KMS-11 (cell line): ENCODE measurements around the gene GABBR2.

ENCODE experiments used
- H2AFZ ChIP-seq: fragments of 200-600 bp; sonication (generic); 2 replicates; pipeline ENCODE4 v1.6.1; 2016; ENCODE audit warnings: antibody characterized with exemption, mixed run types, low read depth
- H3K27ac ChIP-seq: fragments of 200-600 bp; sonication (generic); 2 replicates; pipeline ENCODE4 v1.6.1; 2016; ENCODE audit warnings: mild to moderate bottlenecking, mixed run types
- H3K27me3 ChIP-seq: fragments of 200-600 bp; sonication (generic); 2 replicates; pipeline ENCODE4 v1.6.1; 2017; ENCODE audit warnings: mild to moderate bottlenecking, low read depth, mixed run types, moderate library complexity; ENCODE audit not compliant: insufficient read depth
- H3K36me3 ChIP-seq: fragments of 200-600 bp; sonication (generic); 2 replicates; pipeline ENCODE4 v1.6.1; 2017; ENCODE audit warnings: mild to moderate bottlenecking, mixed run types; ENCODE audit not compliant: insufficient read depth
- H3K4me1 ChIP-seq: fragments of 200-600 bp; sonication (generic); 2 replicates; pipeline ENCODE4 v1.6.1; 2016; ENCODE audit warnings: mild to moderate bottlenecking, low read depth, mixed run types; ENCODE audit not compliant: poor library complexity, severe bottlenecking
- H3K4me2 ChIP-seq: fragments of 200-600 bp; sonication (generic); 2 replicates; pipeline ENCODE4 v1.7.0; 2016; ENCODE audit warnings: mild to moderate bottlenecking, mixed run types
- H3K4me3 ChIP-seq: fragments of 200-600 bp; sonication (generic); IDR thresholded peaks from 2 replicates; pipeline ENCODE4 v1.6.1; 2017; ENCODE audit warnings: low read depth, low read length, mixed read lengths; ENCODE audit not compliant: insufficient read depth
- H3K79me2 ChIP-seq: fragments of 200-600 bp; sonication (generic); 2 replicates; pipeline ENCODE4 v1.6.1; 2016; ENCODE audit warnings: low read depth, mixed run types; ENCODE audit not compliant: insufficient read depth
- H3K9ac ChIP-seq: fragments of 200-600 bp; sonication (generic); 2 replicates; pipeline ENCODE4 v1.6.1; 2016; ENCODE audit warnings: mild to moderate bottlenecking, mixed run types
- H4K20me1 ChIP-seq: fragments of 200-600 bp; sonication (generic); 2 replicates; pipeline ENCODE4 v1.6.1; 2016; ENCODE audit warnings: mild to moderate bottlenecking, mixed run types; ENCODE audit not compliant: insufficient read depth
- TF ChIP-seq, protein P1 (sequence below): fragments of 200-600 bp; sonication (generic); conservative IDR thresholded peaks from 2 replicates; pipeline ENCODE4 v1.6.1; 2017; ENCODE audit warnings: low read depth, mild to moderate bottlenecking, antibody characterized with exemption, low read length, moderate library complexity, mixed read lengths

Gene GABBR2

DNA sequence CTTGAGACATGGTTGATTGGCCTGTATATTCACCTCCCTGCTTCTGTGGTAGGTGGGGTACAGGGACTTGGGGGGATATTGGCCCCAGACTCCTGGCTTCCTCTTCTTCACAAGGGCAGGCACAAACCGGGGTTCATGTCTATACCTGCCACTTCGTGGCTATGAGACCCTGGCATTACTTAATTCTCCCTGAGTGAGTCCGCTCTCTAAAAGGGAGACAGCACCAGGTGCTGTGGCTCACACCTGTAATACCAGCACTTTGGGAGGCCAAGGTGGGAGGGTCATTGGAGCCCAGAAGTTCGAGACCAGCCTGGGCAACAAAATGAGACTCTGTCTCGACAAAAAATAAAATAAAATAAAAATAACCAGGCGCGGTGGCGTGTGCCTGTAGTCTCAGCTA, 178.5 kb downstream of the GABBR2 start:
- H3K79me2 ChIP-seq: no peaks in the 10 kb centered on the region
- no peak overlapping the region for H3K9ac ChIP-seq
- no peaks in the 10 kb centered on the region for H3K27me3 ChIP-seq
- H3K4me1 ChIP-seq: no peaks in the 10 kb centered on the region
- TF ChIP-seq, protein P1, sequence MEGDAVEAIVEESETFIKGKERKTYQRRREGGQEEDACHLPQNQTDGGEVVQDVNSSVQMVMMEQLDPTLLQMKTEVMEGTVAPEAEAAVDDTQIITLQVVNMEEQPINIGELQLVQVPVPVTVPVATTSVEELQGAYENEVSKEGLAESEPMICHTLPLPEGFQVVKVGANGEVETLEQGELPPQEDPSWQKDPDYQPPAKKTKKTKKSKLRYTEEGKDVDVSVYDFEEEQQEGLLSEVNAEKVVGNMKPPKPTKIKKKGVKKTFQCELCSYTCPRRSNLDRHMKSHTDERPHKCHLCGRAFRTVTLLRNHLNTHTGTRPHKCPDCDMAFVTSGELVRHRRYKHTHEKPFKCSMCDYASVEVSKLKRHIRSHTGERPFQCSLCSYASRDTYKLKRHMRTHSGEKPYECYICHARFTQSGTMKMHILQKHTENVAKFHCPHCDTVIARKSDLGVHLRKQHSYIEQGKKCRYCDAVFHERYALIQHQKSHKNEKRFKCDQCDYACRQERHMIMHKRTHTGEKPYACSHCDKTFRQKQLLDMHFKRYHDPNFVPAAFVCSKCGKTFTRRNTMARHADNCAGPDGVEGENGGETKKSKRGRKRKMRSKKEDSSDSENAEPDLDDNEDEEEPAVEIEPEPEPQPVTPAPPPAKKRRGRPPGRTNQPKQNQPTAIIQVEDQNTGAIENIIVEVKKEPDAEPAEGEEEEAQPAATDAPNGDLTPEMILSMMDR: no peak
- no peak overlapping the region for H2AFZ ChIP-seq
- H3K27ac ChIP-seq: no peak overlapping the region
- no peak overlapping the region for H3K4me3 ChIP-seq
- no peak overlapping the region for H3K4me2 ChIP-seq
- no peaks in the 10 kb centered on the region for H4K20me1 ChIP-seq
- no peaks in the 10 kb centered on the region for H3K36me3 ChIP-seq

DNA sequence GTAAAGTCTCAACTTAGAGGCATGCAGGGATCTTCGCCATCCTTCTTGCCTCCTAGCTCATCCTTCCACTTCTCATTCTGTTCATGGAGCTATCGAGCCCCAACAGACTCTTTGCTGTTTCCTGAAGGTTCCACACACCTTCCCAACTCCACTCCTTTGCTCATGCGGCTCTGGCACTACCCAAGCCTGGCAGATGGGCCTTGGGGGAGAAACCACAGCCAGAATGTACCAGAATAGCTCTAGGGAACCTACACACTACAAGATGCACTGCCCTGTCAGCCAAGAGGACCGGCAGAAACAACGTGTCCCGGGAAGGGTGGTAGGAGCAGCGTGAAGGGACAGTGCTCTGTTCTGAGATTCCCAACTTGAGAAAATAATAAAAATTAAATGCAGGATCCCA, 178.9 kb downstream of the GABBR2 start:
- Histone ChIP-seq H3K79me2 (no peaks in the 10 kb centered on the region), H3K27me3 (no peaks in the 10 kb centered on the region), H3K27ac (no peak overlapping the region), H3K4me3 (no peak overlapping the region), H3K9ac (no peak overlapping the region), H3K4me1 (no peaks in the 10 kb centered on the region), H3K4me2 (no peak overlapping the region), H2AFZ (no peak overlapping the region), H3K36me3 (no peaks in the 10 kb centered on the region), H4K20me1 (no peaks in the 10 kb centered on the region)
- TF ChIP-seq, protein P1: no peak

GRCh38 chr9:98523231-98523901, 185.4 kb downstream of the GABBR2 start:
- H3K9ac ChIP-seq: no peak overlapping the region
- TF ChIP-seq, protein P1: no peak
- H3K79me2 ChIP-seq: no peaks in the 10 kb centered on the region
- no peak overlapping the region for H2AFZ ChIP-seq
- H3K36me3 ChIP-seq: no peaks in the 10 kb centered on the region
- no peak overlapping the region for H3K4me3 ChIP-seq
- H3K4me1 ChIP-seq: no peaks in the 10 kb centered on the region
- H3K4me2 ChIP-seq: no peak overlapping the region
- H4K20me1 ChIP-seq: no peaks in the 10 kb centered on the region
- H3K27me3 ChIP-seq: no peaks in the 10 kb centered on the region
- H3K27ac ChIP-seq: no peak overlapping the region

DNA sequence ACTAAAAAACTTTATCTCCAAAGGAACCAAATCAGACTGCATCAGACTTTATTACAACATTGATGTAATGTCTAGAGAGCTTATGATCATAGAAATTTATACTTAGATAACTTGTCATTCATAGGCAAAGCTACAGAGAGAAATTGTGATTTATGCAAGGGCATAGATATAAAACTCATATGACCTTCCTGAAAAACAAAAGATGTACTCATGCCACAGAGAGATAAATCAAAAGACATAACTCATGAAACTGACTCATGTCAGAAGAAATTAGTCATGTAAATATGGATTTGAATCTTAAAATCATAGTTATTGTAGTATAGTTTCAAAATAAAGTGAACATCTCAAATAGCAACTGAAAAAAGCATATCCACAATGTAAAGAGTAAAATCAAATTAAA, 186.2 kb downstream of the GABBR2 start:
- Histone ChIP-seq H3K36me3 (no peaks in the 10 kb centered on the region), H4K20me1 (no peaks in the 10 kb centered on the region), H2AFZ (no peak overlapping the region), H3K4me3 (no peak overlapping the region), H3K27ac (no peak overlapping the region), H3K79me2 (no peaks in the 10 kb centered on the region), H3K4me2 (no peak overlapping the region), H3K4me1 (no peaks in the 10 kb centered on the region), H3K9ac (no peak overlapping the region), H3K27me3 (no peaks in the 10 kb centered on the region)
- TF ChIP-seq, protein P1: no peak
